NT2/D1 (cell line): ENCODE data around the gene HEATR5A.

Source experiments
- DNase-seq: peaks from one replicate; pipeline ENCODE4 v3.0.0-alpha.2; 2011; ENCODE audit warnings: low read depth, low spot score
- H3K27me3 ChIP-seq: 2 replicates; pipeline ENCODE4 v1.6.0; 2011; ENCODE audit warnings: mild to moderate bottlenecking; ENCODE audit not compliant: insufficient read length, insufficient read depth
- H3K36me3 ChIP-seq: 2 replicates; pipeline ENCODE4 v1.6.1; 2011; ENCODE audit warnings: mild to moderate bottlenecking, low read length, mixed read lengths; ENCODE audit not compliant: insufficient read depth, insufficient read length
- H3K4me1 ChIP-seq: 2 replicates; pipeline ENCODE4 v1.5.1; 2011; ENCODE audit not compliant: insufficient read depth, insufficient read length
- H3K4me3 ChIP-seq: 2 replicates; pipeline ENCODE4 v1.5.1; 2011; ENCODE audit warnings: low read depth; ENCODE audit not compliant: insufficient read length
- H3K9ac ChIP-seq: 2 replicates; pipeline ENCODE4 v1.6.0; 2011; ENCODE audit warnings: low read depth; ENCODE audit not compliant: insufficient read length
- H3K9me3 ChIP-seq: 2 replicates; pipeline ENCODE4 v1.5.1; 2011; ENCODE audit warnings: mild to moderate bottlenecking, low read length; ENCODE audit not compliant: insufficient read depth
- SUZ12 ChIP-seq: IDR thresholded peaks from 2 replicates; pipeline ENCODE4 v1.6.1; 2011; ENCODE audit not compliant: insufficient read length, insufficient read depth; ENCODE audit errors: extremely low read depth
- YY1 ChIP-seq: IDR thresholded peaks from 2 replicates; pipeline ENCODE4 v1.6.1; 2011; ENCODE audit not compliant: insufficient read length, insufficient read depth
- ZNF274 ChIP-seq: IDR thresholded peaks from 2 replicates; pipeline ENCODE4 v1.6.1; 2011; ENCODE audit warnings: mild to moderate bottlenecking, low read depth, low read length

HEATR5A gene

DNA sequence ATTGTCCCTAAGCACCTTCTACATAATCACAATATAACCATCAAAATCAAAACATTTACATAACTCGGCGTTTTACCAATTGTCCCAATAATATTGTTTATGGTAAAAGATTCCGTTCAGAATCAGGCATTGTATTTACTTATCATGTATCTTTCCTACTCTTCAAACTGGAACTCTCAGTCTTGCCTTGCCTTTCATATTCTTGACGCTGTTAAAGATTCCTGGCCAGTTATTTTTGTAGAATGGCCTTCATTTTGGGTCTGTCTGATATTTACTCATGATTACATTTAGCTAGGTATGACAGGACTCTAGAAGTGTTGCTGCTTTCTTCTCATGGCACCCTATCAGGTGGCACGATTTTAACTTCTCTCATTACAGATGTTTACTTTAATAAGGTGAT, 850 bp upstream of the HEATR5A start:
- DNase-seq, result no peak
- H3K9ac ChIP-seq, result no peak overlapping the region
- no peak overlapping the region for H3K4me3 ChIP-seq
- H3K4me1 ChIP-seq, result no peaks in the 10 kb centered on the region
- H3K27me3 ChIP-seq, result no peaks in the 10 kb centered on the region
- H3K9me3 ChIP-seq, result no peaks in the 10 kb centered on the region
- H3K36me3 ChIP-seq, result no peaks in the 10 kb centered on the region
- no peak for TF ChIP-seq YY1
- TF ChIP-seq SUZ12, result no peak
- no peak for TF ChIP-seq ZNF274

DNA sequence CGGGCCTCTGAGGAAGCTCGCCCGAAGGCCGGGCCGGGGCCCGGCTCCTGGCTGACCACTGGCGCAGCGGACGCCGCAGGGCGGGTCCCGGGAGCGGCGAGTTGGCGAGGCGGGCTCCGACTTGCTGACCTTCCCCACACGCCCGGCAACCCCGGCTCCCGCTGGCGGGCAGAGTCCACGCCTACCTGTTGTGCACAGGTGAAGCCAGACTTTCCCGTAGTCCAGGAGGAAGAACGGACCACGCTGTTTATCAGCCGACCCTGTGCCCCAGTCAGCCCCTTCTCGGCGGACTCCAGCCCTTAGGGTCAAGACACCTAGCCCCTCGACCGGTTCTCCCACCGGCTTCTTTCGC, 407 bp downstream of the HEATR5A start:
- no peaks in the 10 kb centered on the region for H3K36me3 ChIP-seq
- DNase-seq, result peak; percentile 8
- peak overlapping the region; percentile 91 for H3K4me3 ChIP-seq
- no peaks in the 10 kb centered on the region for H3K9me3 ChIP-seq
- no peaks in the 10 kb centered on the region for H3K27me3 ChIP-seq
- no peaks in the 10 kb centered on the region for H3K4me1 ChIP-seq
- peak overlapping the region; percentile 93 for H3K9ac ChIP-seq
- no peak for TF ChIP-seq ZNF274
- TF ChIP-seq SUZ12, result no peak
- TF ChIP-seq YY1, result no peak

DNA sequence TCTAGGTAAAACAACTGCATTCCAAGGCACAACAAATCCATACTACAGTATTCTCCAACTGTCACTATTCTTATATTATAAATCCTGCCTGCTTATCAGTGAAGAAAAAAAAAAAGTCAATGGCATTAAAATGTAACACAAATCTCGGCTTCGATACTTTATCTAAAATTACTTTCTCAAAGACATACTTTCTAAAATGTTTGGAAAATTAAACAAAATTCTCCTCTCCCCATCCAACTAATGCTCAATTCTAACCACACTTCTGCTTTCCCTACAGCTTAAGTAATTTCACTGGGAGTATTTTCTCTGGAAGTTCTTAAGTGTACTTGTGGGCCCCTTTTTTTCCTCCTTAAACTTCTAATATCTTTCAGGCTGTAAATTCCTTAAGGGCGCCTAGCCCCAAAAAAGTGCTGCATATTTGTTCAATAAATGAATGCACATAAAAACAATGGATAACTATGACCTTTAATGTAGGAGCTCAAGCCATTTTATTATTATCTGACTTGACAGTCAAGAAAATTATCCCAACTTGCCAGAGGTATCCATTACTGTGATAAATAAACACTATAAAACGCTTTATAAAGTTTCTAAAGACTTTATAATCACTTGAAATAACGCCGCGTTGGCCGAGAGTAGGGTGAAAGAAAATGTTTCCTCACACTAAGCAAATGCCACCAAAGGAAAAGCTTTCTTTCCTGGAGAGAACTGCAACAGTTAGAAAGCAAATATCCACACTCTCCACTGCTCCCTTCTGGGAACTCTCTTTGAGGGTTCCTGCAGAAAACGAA, 977 bp downstream of the HEATR5A start:
- Histone ChIP-seq H3K27me3 (no peaks in the 10 kb centered on the region), H3K4me1 (no peaks in the 10 kb centered on the region), H3K9me3 (no peaks in the 10 kb centered on the region), H3K9ac (peak overlapping the region; percentile 93), H3K4me3 (peak overlapping the region; percentile 91), H3K36me3 (no peaks in the 10 kb centered on the region)
- TF ChIP-seq SUZ12 (no peak), YY1 (no peak), ZNF274 (no peak)
- DNase-seq, result no peak

DNA sequence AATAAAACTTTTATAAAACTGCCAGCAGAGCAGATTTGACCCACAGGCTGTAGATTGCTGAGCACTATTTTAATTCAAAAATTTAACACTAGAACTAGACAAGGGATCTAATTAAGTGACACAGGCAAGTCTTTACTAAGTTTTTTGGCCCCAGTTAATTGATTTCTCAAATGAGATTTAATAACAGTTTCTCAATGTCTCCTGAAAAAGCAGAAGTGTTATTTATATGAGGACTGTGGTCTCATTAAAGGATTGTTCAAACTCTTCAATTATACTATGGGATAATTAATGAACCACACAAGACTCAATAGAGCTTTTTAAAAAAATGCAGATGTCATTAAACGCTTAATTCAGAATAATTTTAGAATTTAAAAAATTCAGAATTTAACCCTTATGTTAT, 1.9 kb downstream of the HEATR5A start:
- no peaks in the 10 kb centered on the region for H3K36me3 ChIP-seq
- H3K9ac ChIP-seq, result no peak overlapping the region
- no peak for DNase-seq
- no peaks in the 10 kb centered on the region for H3K27me3 ChIP-seq
- H3K9me3 ChIP-seq, result no peaks in the 10 kb centered on the region
- TF ChIP-seq SUZ12, result no peak
- TF ChIP-seq YY1, result no peak
- no peak for TF ChIP-seq ZNF274
- no peaks in the 10 kb centered on the region for H3K4me1 ChIP-seq
- no peak overlapping the region for H3K4me3 ChIP-seq

DNA sequence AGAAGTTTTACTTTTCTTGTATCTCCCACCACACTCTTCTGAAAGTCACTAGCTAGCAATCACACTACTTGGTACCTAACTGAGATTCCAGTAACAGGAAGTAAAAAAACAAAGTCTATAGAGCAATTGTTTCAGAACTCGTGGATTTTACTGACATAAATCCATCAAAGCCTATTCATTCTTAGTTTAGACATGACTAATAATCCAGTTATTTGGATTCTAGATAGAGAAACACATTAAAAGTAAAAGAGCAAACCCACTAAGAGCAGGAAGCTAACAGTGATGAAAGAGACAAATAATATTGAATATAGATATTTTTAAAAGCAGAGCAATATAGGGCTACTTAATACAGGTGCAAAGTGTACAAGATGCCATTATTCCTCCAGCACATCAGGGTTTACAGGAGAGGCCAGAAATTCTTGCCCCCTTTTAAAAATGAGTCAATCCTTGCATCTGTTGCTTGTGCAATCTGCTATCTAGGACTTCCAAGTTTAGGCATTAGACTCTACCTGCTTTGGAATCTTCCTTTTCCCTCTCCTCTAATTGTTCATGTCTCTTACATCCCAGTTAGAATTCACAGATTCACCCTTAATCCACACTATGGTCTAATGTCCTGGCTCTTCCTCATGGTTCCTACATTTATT, 6.0 kb downstream of the HEATR5A start:
- no peaks in the 10 kb centered on the region for H3K27me3 ChIP-seq
- H3K9ac ChIP-seq, result no peak overlapping the region
- TF ChIP-seq SUZ12 (no peak), YY1 (no peak)
- no peak overlapping the region for H3K4me3 ChIP-seq
- no peak for DNase-seq
- no peaks in the 10 kb centered on the region for H3K4me1 ChIP-seq
- no peaks in the 10 kb centered on the region for H3K36me3 ChIP-seq
- no peaks in the 10 kb centered on the region for H3K9me3 ChIP-seq

DNA sequence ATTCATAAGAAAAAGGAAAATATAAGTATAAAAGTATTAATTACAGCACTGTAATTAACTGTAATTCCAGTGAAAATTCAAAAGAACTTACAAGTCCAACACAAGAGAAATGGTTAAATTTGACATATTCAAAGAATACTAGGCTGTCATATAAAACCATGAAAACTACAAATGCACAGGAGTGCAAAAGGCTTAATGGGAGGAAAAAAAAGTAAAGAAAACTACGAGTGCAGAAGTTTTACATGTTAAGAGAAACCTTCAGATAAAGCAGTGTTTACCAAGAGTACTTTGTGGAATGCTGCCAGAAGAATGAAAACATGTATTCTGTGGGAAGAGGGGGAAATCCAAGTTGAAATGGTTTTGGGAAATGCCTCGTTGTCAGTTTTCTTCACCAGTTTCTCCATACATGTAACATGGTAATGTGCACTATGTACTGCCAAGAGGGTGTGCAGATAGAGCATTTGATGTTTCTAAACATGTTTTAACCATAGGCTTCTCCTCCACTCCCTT, 9.1 kb downstream of the HEATR5A start:
- no peaks in the 10 kb centered on the region for H3K36me3 ChIP-seq
- no peak for DNase-seq
- TF ChIP-seq YY1, result no peak
- no peak for TF ChIP-seq SUZ12
- TF ChIP-seq ZNF274, result no peak

DNA sequence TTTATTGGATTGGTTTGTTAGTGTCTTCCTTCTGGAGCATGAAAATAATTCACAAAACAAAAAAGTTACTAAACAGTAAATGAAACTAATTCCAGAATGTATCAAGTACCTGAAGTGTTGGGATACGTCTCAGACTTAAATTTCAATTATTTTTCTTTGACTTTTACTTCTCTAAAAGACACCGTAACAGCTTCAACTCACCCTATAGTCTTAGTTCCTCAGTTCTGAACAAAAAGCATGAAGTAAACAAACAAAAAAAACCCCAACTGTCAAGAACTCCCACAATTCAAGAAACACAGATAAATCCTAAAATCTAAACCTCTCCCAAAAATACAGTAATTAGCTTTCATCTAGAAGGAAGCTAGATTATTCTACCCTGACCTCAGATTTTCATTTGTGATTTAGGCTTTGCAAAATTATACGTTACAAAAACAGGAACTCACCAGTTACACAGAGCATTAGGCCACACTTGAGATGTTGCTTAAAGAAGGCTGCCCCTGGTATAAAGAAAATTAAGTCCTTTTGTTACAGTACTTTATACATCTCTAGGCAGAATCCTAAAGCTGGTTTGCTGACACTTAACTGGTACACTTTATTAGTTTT, 10.2 kb downstream of the HEATR5A start:
- TF ChIP-seq ZNF274 (no peak), YY1 (no peak), SUZ12 (no peak)
- Histone ChIP-seq H3K4me3 (no peak overlapping the region), H3K9ac (no peak overlapping the region)

More for the DNA sequence above, 9.1 kb downstream of the HEATR5A start:
- H3K9me3 ChIP-seq, result no peaks in the 10 kb centered on the region
- no peaks in the 10 kb centered on the region for H3K4me1 ChIP-seq
- no peak overlapping the region for H3K9ac ChIP-seq
- H3K27me3 ChIP-seq, result no peaks in the 10 kb centered on the region
- no peak overlapping the region for H3K4me3 ChIP-seq

More for the DNA sequence above, 10.2 kb downstream of the HEATR5A start:
- DNase-seq, result no peak
- Histone ChIP-seq H3K4me1 (no peaks in the 10 kb centered on the region), H3K9me3 (no peaks in the 10 kb centered on the region), H3K36me3 (no peaks in the 10 kb centered on the region), H3K27me3 (no peaks in the 10 kb centered on the region)
